ENCODE results near the gene PLK3.

- TF ChIP-seq POLR2A (IDR thresholded peaks at IDR 0.05), result no peak
- no peak for TF ChIP-seq CTCF (IDR thresholded peaks at IDR 0.05)
Observed at GRCh38 chr1:44849575-44850132, 49.5 kb downstream of the PLK3 start.
